ENCODE data around the gene FBXO41. TPM values are rescaled to one million over a fixed set of nuclear protein-coding genes. Genes with fewer than 3 reads are reported as not detected.

The FBXO41 gene
- total and polyA plus RNA-seq, 4 donors: 0.06 to 0.51 (median 0.38) TPM

- H3K27ac ChIP-seq (ENCODE audit: low read depth in 1 of 2, low read length in 2 of 2): no peak overlapping the region
- TF ChIP-seq CTCF (IDR thresholded peaks at IDR 0.05; ENCODE audit: low read depth, low read length, missing input control): no peak
- TF ChIP-seq ZBTB33 (IDR thresholded peaks at IDR 0.05): no peak
- no peak for TF ChIP-seq RXRA (IDR thresholded peaks at IDR 0.05)
- TF ChIP-seq EGR1 (IDR thresholded peaks at IDR 0.05; ENCODE audit: low read depth in 2 of 2): no peak
- TF ChIP-seq JUND (IDR thresholded peaks at IDR 0.05): no peak
- TF ChIP-seq FOXA1 (IDR thresholded peaks at IDR 0.05): no peak
- no peak for TF ChIP-seq YY1 (IDR thresholded peaks at IDR 0.05)
- no peak for TF ChIP-seq MAX (IDR thresholded peaks at IDR 0.05)
- no peak for TF ChIP-seq HNF4G (IDR thresholded peaks at IDR 0.05)
- no peaks in the 10 kb centered on the region for H3K9me3 ChIP-seq (ENCODE audit: control insufficient read depth in 4 of 4, low read length in 3 of 4)
- no peak for DNase-seq (ENCODE audit: low spot score)
- H3K4me3 ChIP-seq (ENCODE audit: low read depth in 1 of 3, low read length in 3 of 3): no peak overlapping the region
- H3K9ac ChIP-seq (ENCODE audit: low read depth in 1 of 2, low read length in 2 of 2): no peak overlapping the region
- WGBS: 89% methylated on average over 8 of the region's 8 CpGs
- peaks cover under 1 to 13% (median 6%) of the 10 kb centered on the region in 4 donors for H3K36me3 ChIP-seq (ENCODE audit: control insufficient read depth in 4 of 4, insufficient read depth in 3 of 4, low read depth in 1 of 4, low read length in 3 of 4)
- H3K27me3 ChIP-seq (ENCODE audit: control insufficient read depth in 4 of 4, insufficient read depth in 4 of 4, low read length in 3 of 4): no peaks in the 10 kb centered on the region
- H3K4me1 ChIP-seq (ENCODE audit: control insufficient read depth in 4 of 4, insufficient read depth in 4 of 4, low read length in 3 of 4): no peaks in the 10 kb centered on the region
Observed at GRCh38 chr2:73258186-73258912, 25.9 kb downstream of the FBXO41 start.

GRCh38 chr2:73257425-73258125, 26.7 kb downstream of the FBXO41 start:
- DNase-seq (ENCODE audit: low spot score): no peak
- no peaks in the 10 kb centered on the region for H3K4me1 ChIP-seq (ENCODE audit: control insufficient read depth in 4 of 4, insufficient read depth in 4 of 4, low read length in 3 of 4)
- H3K27me3 ChIP-seq (ENCODE audit: control insufficient read depth in 4 of 4, insufficient read depth in 4 of 4, low read length in 3 of 4): no peaks in the 10 kb centered on the region
- H3K9ac ChIP-seq (ENCODE audit: low read depth in 1 of 2, low read length in 2 of 2): no peak overlapping the region
- peaks cover 4 to 19% (median 10%) of the 10 kb centered on the region in 4 donors for H3K36me3 ChIP-seq (ENCODE audit: control insufficient read depth in 4 of 4, insufficient read depth in 3 of 4, low read depth in 1 of 4, low read length in 3 of 4)
- no peaks in the 10 kb centered on the region for H3K9me3 ChIP-seq (ENCODE audit: control insufficient read depth in 4 of 4, low read length in 3 of 4)
- 76% methylated on average over 10 of the region's 10 CpGs for WGBS
- TF ChIP-seq JUND (IDR thresholded peaks at IDR 0.05) (no peak), FOXA2 (IDR thresholded peaks at IDR 0.05) (no peak), NR2F2 (IDR thresholded peaks at IDR 0.05) (no peak), ATF3 (IDR thresholded peaks at IDR 0.05) (no peak), TAF1 (conservative IDR thresholded peaks at IDR 0.05) (no peak)
- H3K27ac ChIP-seq (ENCODE audit: low read depth in 1 of 2, low read length in 2 of 2): no peak overlapping the region
- no peak overlapping the region for H3K4me3 ChIP-seq (ENCODE audit: low read depth in 1 of 3, low read length in 3 of 3)

- no peaks in the 10 kb centered on the region for H3K27me3 ChIP-seq (ENCODE audit: control insufficient read depth in 4 of 4, insufficient read depth in 4 of 4, low read length in 3 of 4)
- H3K9me3 ChIP-seq (ENCODE audit: control insufficient read depth in 4 of 4, low read length in 3 of 4): no peaks in the 10 kb centered on the region
- no peaks in the 10 kb centered on the region for H3K4me1 ChIP-seq (ENCODE audit: control insufficient read depth in 4 of 4, insufficient read depth in 4 of 4, low read length in 3 of 4)
- no peak overlapping the region for H3K27ac ChIP-seq (ENCODE audit: low read depth in 1 of 2, low read length in 2 of 2)
- H3K4me3 ChIP-seq (ENCODE audit: low read depth in 1 of 3, low read length in 3 of 3): no peak overlapping the region
- WGBS: 95% methylated on average over 2 of the region's 2 CpGs
- peaks cover 4 to 23% (median 14%) of the 10 kb centered on the region in 4 donors for H3K36me3 ChIP-seq (ENCODE audit: control insufficient read depth in 4 of 4, insufficient read depth in 3 of 4, low read depth in 1 of 4, low read length in 3 of 4)
- no peak for DNase-seq (ENCODE audit: low spot score)
- no peak overlapping the region for H3K9ac ChIP-seq (ENCODE audit: low read depth in 1 of 2, low read length in 2 of 2)
- TF ChIP-seq EGR1 (IDR thresholded peaks at IDR 0.05; ENCODE audit: low read depth in 2 of 2): no peak
- no peak for TF ChIP-seq CTCF (IDR thresholded peaks at IDR 0.05; ENCODE audit: low read depth, low read length, missing input control)
- no peak for TF ChIP-seq ZBTB33 (IDR thresholded peaks at IDR 0.05)
- no peak for TF ChIP-seq FOXA2 (IDR thresholded peaks at IDR 0.05)
- no peak for TF ChIP-seq HNF4A (conservative IDR thresholded peaks at IDR 0.05)
Observed at GRCh38 chr2:73257021-73257420, 27.3 kb downstream of the FBXO41 start.

Measured in liver (tissue), 9 donors.